ENCODE measurements around the gene NEURL1. TPM values are rescaled to one million over a fixed set of nuclear protein-coding genes. Genes with fewer than 3 reads are reported as not detected.
"Not testable (repeated sequence)": the region's sequence is repeated elsewhere in the genome, so short reads cannot be mapped to it uniquely, and the experiment has no call there.

NEURL1 gene
- total and polyA plus RNA-seq, 4 donors, result 0.14 to 2.0 (median 0.74) TPM

- H3K4me3 ChIP-seq, result no peak overlapping the region
- DNase-seq (no peak), ATAC-seq (ENCODE audit: insufficient read depth, low FRiP score) (no peak)
- H3K27ac ChIP-seq (ENCODE audit: low read depth in 1 of 2, low read length in 1 of 2), result no peak overlapping the region
- TF ChIP-seq, protein P1, sequence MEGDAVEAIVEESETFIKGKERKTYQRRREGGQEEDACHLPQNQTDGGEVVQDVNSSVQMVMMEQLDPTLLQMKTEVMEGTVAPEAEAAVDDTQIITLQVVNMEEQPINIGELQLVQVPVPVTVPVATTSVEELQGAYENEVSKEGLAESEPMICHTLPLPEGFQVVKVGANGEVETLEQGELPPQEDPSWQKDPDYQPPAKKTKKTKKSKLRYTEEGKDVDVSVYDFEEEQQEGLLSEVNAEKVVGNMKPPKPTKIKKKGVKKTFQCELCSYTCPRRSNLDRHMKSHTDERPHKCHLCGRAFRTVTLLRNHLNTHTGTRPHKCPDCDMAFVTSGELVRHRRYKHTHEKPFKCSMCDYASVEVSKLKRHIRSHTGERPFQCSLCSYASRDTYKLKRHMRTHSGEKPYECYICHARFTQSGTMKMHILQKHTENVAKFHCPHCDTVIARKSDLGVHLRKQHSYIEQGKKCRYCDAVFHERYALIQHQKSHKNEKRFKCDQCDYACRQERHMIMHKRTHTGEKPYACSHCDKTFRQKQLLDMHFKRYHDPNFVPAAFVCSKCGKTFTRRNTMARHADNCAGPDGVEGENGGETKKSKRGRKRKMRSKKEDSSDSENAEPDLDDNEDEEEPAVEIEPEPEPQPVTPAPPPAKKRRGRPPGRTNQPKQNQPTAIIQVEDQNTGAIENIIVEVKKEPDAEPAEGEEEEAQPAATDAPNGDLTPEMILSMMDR (IDR thresholded peaks at IDR 0.05; ENCODE audit: control extremely low read depth, extremely low read depth), result no peak
- no peak overlapping the region for H3K9ac ChIP-seq (ENCODE audit: insufficient read depth in 1 of 2, low read length in 2 of 2)
- H3K4me1 ChIP-seq (ENCODE audit: control insufficient read depth in 5 of 5, insufficient read depth in 5 of 5, low read length in 5 of 5), result no peaks in the 10 kb centered on the region
- peaks cover 0 to 36% (median 35%) of the 10 kb centered on the region in 3 donors for H3K27me3 ChIP-seq (ENCODE audit: control insufficient read depth in 3 of 3, insufficient read depth in 3 of 3, low read length in 2 of 3)
- peaks cover 0 to 2% (median 0%) of the 10 kb centered on the region in 4 donors for H3K9me3 ChIP-seq (ENCODE audit: control insufficient read depth in 4 of 4, insufficient read depth in 3 of 4, low read length in 3 of 4)
- no peaks in the 10 kb centered on the region for H3K36me3 ChIP-seq (ENCODE audit: control insufficient read depth in 4 of 4, insufficient read depth in 4 of 4, low read length in 4 of 4)
- WGBS, 2 donors, result 48 to 63% methylated on average over 6 of the region's 6 CpGs
Observed at GRCh38 chr10:103500481-103500880, 7.0 kb downstream of the NEURL1 start.

- Histone ChIP-seq H3K9ac (ENCODE audit: insufficient read depth in 1 of 2, low read length in 2 of 2) (no peak overlapping the region), H3K4me3 (no peak overlapping the region), H3K9me3 (ENCODE audit: control insufficient read depth in 4 of 4, insufficient read depth in 3 of 4, low read length in 3 of 4) (peaks cover 0 to 2% (median 0%) of the 10 kb centered on the region in 4 donors), H3K27ac (ENCODE audit: low read depth in 1 of 2, low read length in 1 of 2) (no peak overlapping the region), H3K27me3 (ENCODE audit: control insufficient read depth in 3 of 3, insufficient read depth in 3 of 3, low read length in 2 of 3) (peaks cover 0 to 32% (median 29%) of the 10 kb centered on the region in 3 donors), H3K36me3 (ENCODE audit: control insufficient read depth in 4 of 4, insufficient read depth in 4 of 4, low read length in 4 of 4) (no peaks in the 10 kb centered on the region), H3K4me1 (ENCODE audit: control insufficient read depth in 5 of 5, insufficient read depth in 5 of 5, low read length in 5 of 5) (no peaks in the 10 kb centered on the region)
- DNase-seq (no peak), ATAC-seq (ENCODE audit: insufficient read depth, low FRiP score) (no peak)
- TF ChIP-seq, protein P1 (IDR thresholded peaks at IDR 0.05; ENCODE audit: control extremely low read depth, extremely low read depth), result no peak
- 95 to 97% methylated on average over 3 of the region's 3 CpGs for WGBS, 2 donors
Observed at GRCh38 chr10:103501186-103501585, 7.7 kb downstream of the NEURL1 start.

- no peak overlapping the region for H3K9ac ChIP-seq (ENCODE audit: insufficient read depth in 1 of 2, low read length in 2 of 2)
- DNase-seq (no peak), ATAC-seq (ENCODE audit: insufficient read depth, low FRiP score) (no peak)
- no peaks in the 10 kb centered on the region for H3K36me3 ChIP-seq (ENCODE audit: control insufficient read depth in 4 of 4, insufficient read depth in 4 of 4, low read length in 4 of 4)
- 65 to 70% methylated on average over 13 of the region's 13 CpGs for WGBS, 2 donors
- TF ChIP-seq, protein P1 (IDR thresholded peaks at IDR 0.05; ENCODE audit: control extremely low read depth, extremely low read depth), result no peak
- H3K27ac ChIP-seq (ENCODE audit: low read depth in 1 of 2, low read length in 1 of 2), result no peak overlapping the region
- H3K9me3 ChIP-seq (ENCODE audit: control insufficient read depth in 4 of 4, insufficient read depth in 3 of 4, low read length in 3 of 4), result peaks cover 0 to 2% (median 0%) of the 10 kb centered on the region in 4 donors
- no peak overlapping the region for H3K4me3 ChIP-seq
- H3K4me1 ChIP-seq (ENCODE audit: control insufficient read depth in 5 of 5, insufficient read depth in 5 of 5, low read length in 5 of 5), result no peaks in the 10 kb centered on the region
- H3K27me3 ChIP-seq (ENCODE audit: control insufficient read depth in 3 of 3, insufficient read depth in 3 of 3, low read length in 2 of 3), result peaks cover 0 to 20% (median 18%) of the 10 kb centered on the region in 3 donors
Observed at GRCh38 chr10:103502849-103503660, 9.6 kb downstream of the NEURL1 start.

DNA sequence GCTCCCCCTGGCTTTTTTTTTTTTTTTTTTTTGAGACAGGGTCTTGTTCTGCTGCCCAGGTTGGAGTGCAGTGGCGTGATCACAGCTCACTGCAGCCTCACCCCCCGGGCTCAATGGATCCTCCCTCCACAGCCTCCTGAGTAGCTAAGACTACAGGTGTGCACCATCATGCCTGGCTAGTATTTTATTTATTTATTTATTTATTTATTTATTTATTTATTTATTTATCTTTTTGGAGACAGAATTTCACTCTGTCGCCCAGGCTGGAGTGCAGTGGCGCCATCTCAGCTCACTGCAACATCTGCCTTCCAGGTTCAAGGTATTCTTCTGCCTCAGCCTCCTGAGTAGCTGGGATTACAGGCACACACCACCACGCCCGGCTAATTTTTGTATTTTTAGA is 10.3 kb downstream of the NEURL1 start:
- H3K27me3 ChIP-seq (ENCODE audit: control insufficient read depth in 3 of 3, insufficient read depth in 3 of 3, low read length in 2 of 3), result peaks cover 0 to 16% (median 15%) of the 10 kb centered on the region in 3 donors
- H3K27ac ChIP-seq (ENCODE audit: low read depth in 1 of 2, low read length in 1 of 2); H3K4me3 ChIP-seq; H3K9me3 ChIP-seq (ENCODE audit: control insufficient read depth in 4 of 4, insufficient read depth in 3 of 4, low read length in 3 of 4); H3K36me3 ChIP-seq (ENCODE audit: control insufficient read depth in 4 of 4, insufficient read depth in 4 of 4, low read length in 4 of 4); H3K9ac ChIP-seq (ENCODE audit: insufficient read depth in 1 of 2, low read length in 2 of 2); H3K4me1 ChIP-seq (ENCODE audit: control insufficient read depth in 5 of 5, insufficient read depth in 5 of 5, low read length in 5 of 5); ATAC-seq (ENCODE audit: insufficient read depth, low FRiP score); DNase-seq: not testable (repeated sequence)
- 90 to 95% methylated on average over 6 of the region's 6 CpGs for WGBS, 2 donors
